HG03457 (cell line): ENCODE results near the gene PFKFB4.
"Not testable (repeated sequence)": the region's sequence is repeated elsewhere in the genome, so short reads cannot be mapped to it uniquely, and the experiment has no call there.

Source experiments
- ATAC-seq: cut with Tn5 transposase; IDR thresholded peaks from one replicate; pipeline ENCODE4 v1.9.1; 2021; ENCODE audit warnings: moderate number of reproducible peaks; ENCODE audit not compliant: unreplicated experiment

The PFKFB4 gene

DNA sequence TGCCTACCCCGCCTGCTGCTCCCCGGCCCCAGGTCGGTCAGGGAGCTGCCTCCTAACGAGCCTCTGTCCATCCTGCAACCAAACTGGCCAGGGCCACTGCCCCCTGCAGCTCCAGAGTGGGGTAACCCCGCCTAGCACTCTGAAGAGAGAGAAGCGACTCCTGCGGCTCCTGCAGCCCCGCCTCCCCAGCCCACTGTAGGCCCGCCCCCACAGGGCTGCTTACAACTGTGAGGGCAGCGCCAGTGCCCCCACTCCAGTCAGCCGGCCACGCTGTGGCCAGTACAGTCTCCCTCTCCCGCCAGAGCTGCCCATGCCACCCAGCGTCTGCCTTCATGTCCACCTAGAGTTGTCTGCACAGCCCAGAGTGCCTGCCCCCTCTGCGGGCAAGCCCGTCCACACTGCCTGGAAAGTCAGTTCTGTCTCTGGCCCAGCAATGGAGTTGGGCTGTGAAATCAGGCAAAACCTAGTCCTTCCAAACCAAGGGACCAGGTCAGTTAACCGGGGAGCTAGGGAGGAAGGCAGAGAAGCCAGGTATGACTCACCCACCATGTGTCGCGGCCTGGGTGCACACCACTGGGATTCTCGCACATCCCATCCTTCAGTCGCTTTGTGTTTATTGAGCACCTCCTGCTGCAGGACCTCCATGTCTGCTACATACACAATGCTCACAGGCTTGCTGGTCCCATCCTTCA is 4.6 kb upstream of the PFKFB4 start:
- no peak for ATAC-seq

DNA sequence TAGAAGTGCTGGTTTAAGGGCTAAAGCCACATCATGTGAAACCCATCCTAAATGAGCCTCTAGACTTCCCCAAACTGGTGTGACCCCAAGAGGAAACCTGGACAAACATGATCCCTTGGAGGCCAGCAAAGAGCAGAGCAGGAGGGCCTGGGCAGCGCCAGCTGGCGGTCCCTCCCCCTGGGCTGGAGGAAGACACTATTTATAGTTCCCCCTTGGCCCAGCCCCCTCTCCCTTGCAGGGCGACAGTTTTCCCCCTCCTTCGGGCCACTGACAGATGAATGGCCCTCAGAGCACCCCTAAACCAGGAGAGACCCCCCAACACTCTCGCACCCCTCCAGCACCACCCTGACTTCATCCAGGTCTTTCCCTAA is 4.0 kb upstream of the PFKFB4 start:
- no peak for ATAC-seq

DNA sequence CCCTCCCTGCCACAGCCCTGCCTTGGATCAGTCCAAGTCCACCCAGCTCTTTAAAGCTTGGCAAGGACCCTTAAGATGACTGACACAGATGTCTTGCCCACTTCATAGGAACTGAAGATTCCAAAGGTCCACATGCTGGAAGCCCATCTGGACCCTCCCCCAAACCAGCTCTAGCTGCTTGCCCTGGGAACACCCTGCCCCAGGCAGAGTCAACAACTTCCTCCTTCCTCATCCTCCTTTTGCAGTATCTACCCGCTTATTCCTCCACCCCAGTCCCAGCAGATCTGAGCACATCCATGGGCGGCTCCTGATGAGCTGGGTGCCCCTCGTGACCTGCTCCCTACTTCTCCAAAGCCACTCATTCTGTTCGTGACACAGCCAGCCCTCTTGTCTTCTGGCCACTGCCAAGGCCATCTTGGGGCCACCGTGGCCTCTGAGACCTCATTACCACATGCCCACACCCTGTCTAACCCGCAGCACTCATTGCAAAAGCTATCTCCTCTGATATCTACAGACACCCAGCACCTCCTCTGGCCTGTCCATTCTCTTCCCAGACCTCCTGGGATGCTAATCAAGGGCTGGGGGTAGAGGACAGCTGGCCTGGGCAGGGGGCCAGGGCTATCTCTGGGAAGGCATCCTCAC is 2.0 kb upstream of the PFKFB4 start:
- ATAC-seq: no peak

DNA sequence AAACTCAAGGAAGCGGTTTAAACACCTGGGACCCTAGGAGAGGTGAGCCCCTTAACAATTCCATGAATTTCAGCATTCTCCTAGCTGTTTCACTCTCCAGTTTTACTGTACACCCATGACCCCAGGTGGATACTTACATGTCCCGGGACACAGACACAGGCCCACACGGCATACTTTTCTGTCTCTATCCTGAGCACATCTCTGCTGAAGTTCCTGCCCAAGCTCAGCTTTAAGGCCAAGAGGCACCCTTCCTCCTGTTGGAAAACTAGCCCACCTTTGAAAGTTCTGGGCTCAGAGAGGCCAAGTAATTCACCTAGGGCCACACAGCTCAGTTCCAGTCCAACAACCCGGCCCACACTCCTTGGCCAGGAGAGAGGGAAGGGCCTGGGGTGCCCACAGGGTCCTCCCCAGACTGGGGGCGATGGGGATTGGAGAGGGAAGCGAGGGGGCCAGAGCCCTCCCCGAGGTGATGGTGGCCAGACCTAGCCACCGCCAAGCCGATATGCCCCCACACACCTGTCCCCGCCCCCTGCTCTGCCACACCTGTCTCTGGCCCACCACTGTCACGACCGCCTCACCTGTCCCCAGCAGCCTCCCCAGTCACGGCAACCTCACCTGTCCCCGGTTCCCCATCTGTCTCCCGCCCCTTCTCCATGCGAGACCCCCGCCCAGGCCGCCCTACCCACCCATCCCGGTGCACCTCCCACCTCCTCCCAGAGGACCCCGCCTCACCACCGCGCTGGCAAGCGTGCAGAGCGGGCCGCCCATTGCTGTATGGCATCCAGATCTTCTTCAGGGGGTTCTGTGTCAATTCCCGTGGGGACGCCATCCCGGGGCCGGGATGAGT is 431 bp downstream of the PFKFB4 start:
- no peak for ATAC-seq

DNA sequence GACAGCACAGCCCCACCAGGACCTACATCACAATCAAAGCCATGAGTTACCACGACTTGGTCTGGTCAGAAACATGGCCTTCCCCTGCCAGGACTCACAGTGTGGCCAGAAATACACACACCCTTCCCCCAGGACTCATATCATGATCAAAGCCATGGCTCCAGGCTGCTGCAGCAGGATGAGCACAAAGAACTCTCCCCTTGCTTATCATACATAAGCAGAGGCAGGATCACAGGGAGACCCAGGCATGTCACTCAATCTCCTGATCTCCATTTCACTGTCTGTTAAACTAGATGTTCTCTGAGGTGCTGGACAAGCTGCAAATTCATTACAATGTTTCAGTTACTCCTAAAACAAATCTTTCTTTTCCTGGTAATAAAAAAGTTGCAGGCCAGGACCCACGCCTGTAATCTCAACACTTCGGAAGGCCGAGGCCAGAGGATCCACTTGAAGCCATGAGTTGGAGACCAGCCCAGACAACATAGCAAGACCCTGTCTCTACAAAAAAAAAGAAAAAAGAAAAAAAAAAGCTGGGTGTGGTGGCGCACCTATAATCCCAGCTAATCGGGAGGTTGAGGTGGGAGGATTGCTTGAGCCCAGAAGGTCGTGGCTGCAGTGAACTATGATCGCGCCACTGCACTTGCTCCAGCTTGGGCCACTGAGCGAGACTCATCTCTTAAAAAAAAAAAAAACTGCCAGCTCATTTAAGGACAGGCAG is 1.2 kb downstream of the PFKFB4 start:
- no peak for ATAC-seq

DNA sequence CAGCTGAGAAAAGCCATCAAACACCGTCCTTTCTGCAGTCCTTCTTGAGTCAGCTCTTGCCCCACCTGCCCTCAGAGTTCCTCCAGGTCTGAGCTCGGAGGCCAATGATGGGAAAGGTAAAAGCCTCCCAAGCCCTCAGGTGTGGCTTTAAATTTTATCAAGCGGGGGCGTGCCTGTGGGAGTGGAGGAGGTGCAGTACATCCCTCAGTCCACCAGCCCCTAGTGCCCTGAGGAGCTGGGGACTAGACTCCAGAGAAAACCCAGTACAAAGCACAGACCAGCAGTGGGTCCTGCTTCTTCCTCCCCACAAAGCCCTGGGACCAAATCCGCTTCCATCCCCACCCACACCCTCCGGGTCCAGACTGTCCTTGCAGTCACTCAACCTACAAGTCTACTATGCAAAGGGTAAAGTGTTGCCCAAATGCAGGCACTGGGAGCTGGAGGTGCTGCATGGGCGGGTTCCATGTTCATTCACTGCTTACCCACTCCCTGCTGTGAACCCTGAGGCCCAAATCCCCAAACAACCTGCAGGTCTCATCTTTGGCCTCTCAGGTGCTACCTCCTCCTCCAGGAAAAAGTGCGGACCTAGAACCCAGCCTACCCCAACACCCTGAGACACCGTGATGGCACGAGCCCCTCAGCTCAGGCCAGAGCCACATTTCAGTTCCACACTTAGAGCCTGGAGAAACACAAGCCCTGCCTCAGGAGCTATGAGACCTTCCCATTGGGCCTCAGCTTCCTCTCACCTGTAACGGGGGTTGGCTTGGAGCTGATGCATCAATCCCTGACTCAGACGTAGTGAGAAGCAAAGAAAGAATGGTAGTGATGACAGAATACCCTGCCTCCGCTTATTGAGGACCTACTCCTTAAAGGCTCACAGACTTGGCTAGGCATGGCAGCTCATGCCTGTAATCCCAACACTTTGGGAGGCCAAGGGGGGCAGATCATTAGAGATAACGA is 2.4 kb downstream of the PFKFB4 start:
- no peak for ATAC-seq

DNA sequence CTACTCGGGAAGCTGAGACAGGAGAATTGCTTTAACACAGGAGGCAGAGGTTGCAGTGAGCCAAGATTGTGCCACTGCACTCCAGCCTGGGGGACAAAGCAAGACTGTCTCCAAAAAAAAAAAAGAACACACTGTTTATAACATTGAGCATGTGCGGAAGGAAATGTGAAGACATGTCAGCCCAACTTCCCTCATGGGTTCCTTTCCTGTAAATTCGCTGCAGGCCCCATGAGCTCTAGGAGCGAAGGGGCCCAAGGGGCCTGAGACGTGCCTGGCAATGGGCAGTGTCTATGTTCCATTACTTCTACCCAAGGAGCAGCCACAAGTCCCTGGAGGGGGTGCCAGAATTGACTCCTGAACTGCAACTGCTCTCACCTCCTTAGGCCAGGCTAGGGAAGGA is 3.2 kb downstream of the PFKFB4 start:
- no peak for ATAC-seq

DNA sequence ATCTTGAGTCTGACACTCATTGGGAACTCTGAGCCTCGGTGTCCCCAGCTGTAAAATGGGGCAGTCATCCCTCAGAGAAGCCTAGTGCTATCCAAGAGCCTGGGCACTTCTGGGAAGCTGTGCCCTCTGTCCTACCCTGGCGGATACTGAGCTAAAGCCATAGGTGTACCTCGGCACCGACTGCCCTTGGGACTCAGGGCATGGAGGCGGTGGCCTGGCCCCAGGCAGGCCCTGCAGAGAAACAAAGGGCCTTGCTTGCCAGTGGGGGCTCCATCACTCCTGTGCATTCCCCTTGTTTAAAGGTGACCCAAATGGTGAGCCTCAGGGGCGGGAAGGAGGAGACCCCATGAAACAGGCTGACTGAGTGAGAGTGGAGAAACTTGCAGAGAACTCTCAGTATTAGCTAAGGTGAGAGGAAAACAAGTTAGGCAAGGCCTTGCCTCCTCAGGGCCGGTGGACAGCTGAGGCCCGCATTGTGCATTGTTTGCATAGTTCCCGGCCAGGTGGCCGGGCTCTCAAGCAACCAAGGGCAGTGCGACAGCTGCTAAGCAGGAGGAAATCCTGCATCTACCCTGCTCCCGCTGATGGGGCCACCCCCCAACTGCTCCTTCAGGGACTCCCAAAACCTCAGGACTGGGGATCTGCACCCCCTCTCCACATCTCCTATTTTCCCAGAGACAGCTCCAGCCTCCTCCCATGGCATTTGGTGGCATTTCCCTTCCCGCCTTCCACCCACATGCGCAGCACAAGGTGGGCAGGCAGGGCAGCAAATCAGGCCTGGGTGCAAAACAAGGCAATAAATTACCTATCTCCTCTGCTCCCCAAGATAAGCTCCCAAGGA is 4.3 kb downstream of the PFKFB4 start:
- ATAC-seq: no peak

DNA sequence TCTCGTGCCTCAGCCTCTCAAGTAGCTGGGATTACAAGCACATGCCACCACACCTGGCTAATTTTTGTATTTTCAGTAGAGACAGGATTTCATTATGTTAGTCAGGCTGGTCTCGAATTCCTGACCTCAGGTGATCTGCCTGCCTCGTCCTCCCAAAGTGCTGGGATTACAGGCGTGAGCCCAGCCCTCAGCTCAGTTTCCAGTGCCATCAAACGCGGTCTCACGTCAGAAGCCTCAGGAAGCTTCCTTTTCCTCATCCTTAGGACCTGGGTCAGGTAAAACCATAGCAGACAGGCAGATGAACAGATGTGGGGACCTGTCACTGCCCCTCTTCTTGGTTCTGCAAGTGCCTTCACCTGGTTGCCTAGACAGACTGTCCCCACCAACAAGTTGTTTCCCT is 5.0 kb downstream of the PFKFB4 start:
- not testable (repeated sequence) for ATAC-seq

DNA sequence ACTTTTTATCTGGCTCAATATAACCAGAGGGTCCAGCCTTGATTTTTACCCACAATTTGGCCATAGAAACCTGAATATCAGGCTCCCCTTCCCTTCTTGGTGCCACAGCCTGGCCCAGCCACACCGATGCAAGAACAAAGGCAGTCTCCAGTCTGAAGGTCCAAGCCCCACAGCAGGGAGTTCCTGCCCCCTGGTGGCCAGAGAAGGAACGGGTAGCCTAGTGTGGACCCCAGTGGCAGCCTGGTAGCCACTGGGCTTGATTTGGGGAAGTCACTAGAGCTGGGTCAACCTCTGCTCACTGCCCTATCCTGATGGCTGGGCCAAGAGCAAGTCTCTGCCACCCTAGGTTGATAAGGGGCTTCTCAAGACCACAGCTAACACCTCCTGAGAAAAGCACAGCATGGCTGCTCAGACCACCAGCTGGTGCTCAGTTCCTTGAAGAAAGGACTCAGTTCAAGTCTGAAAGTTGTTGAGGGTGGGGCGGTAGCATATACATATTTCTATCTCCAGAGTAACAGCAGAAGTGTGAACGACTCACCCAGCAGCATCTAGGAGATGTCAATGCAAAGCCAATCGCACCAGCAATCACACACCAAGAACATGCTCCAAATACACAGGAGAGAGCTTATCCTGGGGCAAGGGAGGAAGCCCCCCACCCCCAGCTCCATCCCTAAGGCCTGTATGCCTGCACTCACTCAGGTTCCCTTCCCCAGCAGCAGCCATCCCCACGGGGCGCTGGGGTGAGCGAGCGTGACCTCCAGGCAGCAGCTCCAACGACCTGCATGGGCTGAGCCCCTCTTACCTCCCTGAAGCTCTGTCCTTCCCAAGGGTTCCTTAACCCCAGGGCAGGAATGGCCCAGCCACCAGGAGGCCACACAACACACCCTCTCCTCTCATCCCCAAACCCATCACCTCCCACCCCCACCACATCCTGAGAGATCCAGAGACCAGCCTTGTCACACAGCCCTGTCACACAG is 7.6 kb downstream of the PFKFB4 start:
- ATAC-seq: no peak

DNA sequence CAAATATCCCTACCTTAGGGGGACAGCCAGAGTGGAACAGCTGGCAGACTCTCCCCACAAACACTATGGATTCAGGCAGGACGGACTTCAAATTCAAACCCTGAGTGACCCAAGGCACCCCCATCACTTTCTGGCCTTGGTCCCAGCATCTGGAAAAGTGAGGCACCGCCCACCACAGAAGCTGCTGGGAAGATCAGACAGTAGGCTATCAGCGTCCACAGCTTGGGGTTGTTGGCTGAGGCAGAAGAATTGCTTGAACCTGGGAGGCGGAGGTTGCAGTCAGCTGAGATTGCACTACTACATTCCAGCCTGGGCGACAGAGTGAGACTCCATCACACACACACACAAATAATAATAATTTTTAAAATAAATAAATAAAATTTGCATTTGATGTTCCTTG is 8.5 kb downstream of the PFKFB4 start:
- no peak for ATAC-seq

DNA sequence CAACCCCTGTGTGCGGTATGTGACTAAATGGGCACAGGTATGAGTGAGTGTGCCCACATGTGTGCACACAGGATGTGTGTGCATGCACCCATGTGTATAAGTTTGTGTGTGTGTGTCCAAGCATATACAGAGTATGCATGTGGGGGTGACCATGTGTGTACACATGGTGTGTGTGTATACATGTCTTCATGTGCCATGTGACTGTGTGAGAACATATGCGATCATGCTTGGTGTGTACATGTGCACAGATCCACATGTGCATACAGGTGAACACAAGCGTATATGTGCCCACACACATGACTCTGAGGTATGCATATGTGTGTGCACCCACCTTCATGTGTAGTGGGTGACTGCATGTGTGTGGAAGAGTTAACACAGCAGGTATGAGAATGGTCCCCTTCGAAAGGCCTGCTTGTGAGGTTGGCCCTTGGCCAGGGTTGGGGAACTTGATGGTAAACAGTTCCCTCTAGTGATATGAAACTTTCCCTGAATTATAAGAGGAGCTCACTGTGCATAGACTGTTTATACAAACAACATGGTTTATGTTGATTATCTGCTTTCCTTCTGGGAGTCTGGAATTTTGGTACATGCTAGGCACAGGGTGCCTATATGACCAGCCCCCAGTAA is 10.3 kb downstream of the PFKFB4 start:
- ATAC-seq: no peak

DNA sequence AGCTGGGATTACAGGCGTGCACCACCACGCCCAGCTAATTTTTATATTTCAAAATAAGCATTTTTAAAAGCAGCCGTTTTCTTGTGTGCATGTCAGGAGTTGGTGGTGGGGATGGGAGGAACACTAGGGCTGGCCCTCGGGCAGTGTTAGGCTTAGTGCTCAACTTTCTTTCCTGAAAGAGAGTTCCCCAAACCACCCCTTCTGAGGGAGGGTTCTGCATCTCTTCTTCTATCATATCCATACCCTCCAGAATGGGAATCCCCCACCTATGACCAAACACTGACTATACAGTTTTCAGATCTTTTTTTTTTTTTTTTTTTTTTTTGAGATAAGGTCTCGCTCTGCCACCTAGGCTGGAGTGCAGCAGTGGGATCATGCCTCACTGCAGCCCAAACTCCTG is 12.5 kb downstream of the PFKFB4 start:
- no peak for ATAC-seq

DNA sequence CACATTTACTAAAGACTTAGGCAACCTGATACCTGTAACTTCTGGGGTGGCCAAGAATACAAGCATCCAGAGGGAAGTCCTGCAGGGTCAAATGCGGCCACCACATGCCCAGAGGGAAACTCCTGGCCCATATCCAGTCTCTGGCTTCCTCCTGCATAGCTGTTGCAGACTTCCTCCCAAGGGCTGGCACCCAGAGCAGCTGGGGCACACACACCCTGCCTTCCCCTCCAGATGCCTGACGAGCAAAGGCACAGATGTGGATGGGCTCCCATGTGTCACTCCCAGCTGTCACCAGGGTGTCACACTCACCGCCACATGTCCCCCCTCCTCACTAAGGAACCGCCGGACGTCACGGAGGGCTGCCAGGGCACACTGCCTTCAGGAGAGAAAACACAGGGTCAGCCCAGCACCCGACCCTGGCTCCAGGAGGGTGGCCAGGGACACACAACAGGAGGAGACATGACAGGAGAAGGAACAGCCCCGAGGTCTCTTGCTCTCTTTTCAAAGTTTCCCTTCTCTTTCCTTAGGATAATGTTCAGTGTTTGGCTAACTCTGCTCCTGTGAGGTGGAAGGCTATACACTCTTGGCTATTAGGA is 13.2 kb downstream of the PFKFB4 start:
- ATAC-seq: no peak

DNA sequence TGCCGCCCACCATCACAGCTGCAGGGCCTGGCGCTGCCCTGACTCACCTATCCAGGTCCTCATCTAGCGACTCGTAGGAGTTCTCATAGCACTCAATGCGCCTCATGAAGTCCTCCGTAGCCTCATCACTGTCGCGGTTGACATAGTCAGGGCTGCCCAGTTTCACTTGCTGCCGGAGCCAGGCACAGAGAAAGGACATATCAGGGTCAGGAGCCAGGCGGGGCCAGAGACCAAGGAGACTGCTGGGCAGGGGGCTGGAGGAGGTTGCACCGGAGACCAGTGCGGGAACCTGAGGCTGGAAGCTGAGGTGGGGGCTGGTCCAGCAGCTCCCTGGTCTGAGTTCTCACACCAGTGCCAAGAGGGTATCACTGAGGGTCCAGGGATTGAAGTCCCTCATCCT is 18.2 kb downstream of the PFKFB4 start:
- no peak for ATAC-seq

DNA sequence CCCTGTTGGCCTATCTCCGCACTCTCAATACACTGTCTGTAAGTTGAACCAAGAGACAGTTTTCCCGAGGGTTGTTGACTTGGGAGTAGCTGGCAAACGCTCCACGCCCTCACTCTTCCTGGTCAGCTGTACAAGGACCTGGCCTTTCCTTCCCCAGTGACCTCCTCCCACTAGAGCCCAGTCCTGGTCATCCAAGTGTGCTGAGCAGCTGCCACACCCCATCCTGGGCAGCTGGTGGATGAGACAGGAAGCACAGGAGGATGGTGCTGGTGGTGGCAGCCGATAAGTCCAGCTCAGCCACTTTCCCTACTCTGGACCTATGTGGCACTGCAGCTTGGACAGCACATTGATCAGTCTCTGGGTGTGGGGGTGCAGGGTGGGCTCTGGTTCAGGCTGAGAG is 19.8 kb downstream of the PFKFB4 start:
- no peak for ATAC-seq

DNA sequence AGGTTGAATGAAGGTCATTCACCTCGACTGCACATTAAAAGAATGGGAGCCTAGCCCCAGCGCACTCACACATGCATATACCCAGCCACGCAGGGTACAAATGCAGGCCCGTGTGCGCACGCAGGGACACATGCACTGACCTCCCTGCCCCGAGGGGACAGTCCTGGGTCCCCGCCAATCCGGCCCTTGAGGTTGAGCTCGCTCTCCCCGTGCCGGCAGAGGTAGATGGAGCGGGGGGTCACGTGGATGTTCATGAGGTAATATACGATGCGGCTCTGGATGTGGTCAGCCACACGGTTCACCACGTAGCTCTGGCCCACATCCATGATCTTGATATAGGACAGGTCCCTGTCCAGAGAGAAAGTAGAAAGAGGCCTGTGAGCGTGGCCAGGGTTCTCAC is 20.5 kb downstream of the PFKFB4 start:
- no peak for ATAC-seq
